Activated B cell treated with CpG ODN at 0.5 μM for 24 hours (primary cell): Measurements from ENCODE around the gene MAP3K20. TPM values are rescaled to one million over a fixed set of nuclear protein-coding genes. Genes with fewer than 3 reads are reported as not detected.

Experiments used
- ATAC-seq: fragments of 200-7000 bp; cut with Tn5 transposase; one replicate; pipeline ENCODE4 v1.10.0; 2021; ENCODE audit warnings: low read depth, mild to moderate bottlenecking, moderate library complexity
- CTCF ChIA-PET: fragments of 350-600 bp; sonication (Branson Sonifier 250); formaldehyde crosslinking; loops from one replicate; lab custom pipeline; 2021; ENCODE audit warnings: antibody characterized with exemption; lab: Charles Lee
- POLR2A ChIA-PET: fragments of 350-600 bp; sonication (Branson Sonifier 250); formaldehyde crosslinking; loops from one replicate; lab custom pipeline; 2021; ENCODE audit warnings: antibody characterized with exemption; lab: Charles Lee
- DNase-seq: peaks from one replicate; pipeline ENCODE4 v3.0.0; 2022
- H3K27ac Mint-ChIP-seq: one replicate; pipeline ENCODE4 v1.8.0; 2020; ENCODE audit warnings: mixed read lengths
- H3K27me3 Mint-ChIP-seq: one replicate; pipeline ENCODE4 v1.8.0; 2021; ENCODE audit warnings: mixed read lengths
- H3K36me3 Mint-ChIP-seq: one replicate; pipeline ENCODE4 v1.8.0; 2021; ENCODE audit warnings: low read depth, mixed read lengths
- H3K4me1 Mint-ChIP-seq: one replicate; pipeline ENCODE4 v1.8.0; 2021; ENCODE audit warnings: mixed read lengths
- H3K4me3 Mint-ChIP-seq: one replicate; pipeline ENCODE4 v1.8.0; 2020; ENCODE audit warnings: mild to moderate bottlenecking, mixed read lengths
- H3K9me3 Mint-ChIP-seq: one replicate; pipeline ENCODE4 v1.8.0; 2020; ENCODE audit warnings: mixed read lengths
- CTCF ChIP-seq: fragments of 200-600 bp; IDR thresholded peaks from one replicate; pipeline ENCODE4 v1.8.0; 2022; ENCODE audit warnings: antibody characterized with exemption, mild to moderate bottlenecking
- intact Hi-C: fragments of 100-400 bp; cut with micrococcal nuclease; formaldehyde crosslinking; loops from one replicate; pipeline ENCODE4 v1.15.1; 2024
- total RNA-seq: library from RNA; stranded (reverse); gene quantifications from 2 replicates; pipeline ENCODE4 v1.2.3, GENCODE V29; 2022

The MAP3K20 gene
- total RNA-seq, 1 donor from 2014 or later = 8.7 TPM

GRCh38 chr2:173264603-173265366, 189.1 kb downstream of the MAP3K20 start:
- ATAC-seq (peak; percentile 98), DNase-seq (peak; percentile 18)
- Mint-ChIP-seq H3K9me3 (no peaks in the 10 kb centered on the region), H3K36me3 (no peaks in the 10 kb centered on the region), H3K4me3 (peak overlapping the region; percentile 83), H3K4me1 (peaks cover 16% of the 10 kb centered on the region), H3K27ac (peak overlapping the region; percentile 83), H3K27me3 (no peaks in the 10 kb centered on the region)
- POLR2A ChIA-PET = no interaction called here
- CTCF ChIA-PET = no interaction called here
- TF ChIP-seq CTCF = no peak
- intact Hi-C loops = no loop called here

- TF ChIP-seq CTCF = no peak
- Mint-ChIP-seq H3K4me3 (no peak overlapping the region), H3K27me3 (no peaks in the 10 kb centered on the region), H3K9me3 (no peaks in the 10 kb centered on the region), H3K36me3 (no peaks in the 10 kb centered on the region), H3K4me1 (no peaks in the 10 kb centered on the region), H3K27ac (no peak overlapping the region)
- DNase-seq (no peak), ATAC-seq (no peak)
- CTCF ChIA-PET = no interaction called here
- intact Hi-C loops = no loop called here
- POLR2A ChIA-PET = no interaction called here
These were observed 195.5 kb downstream of the MAP3K20 start for GRCh38 chr2:173271135-173271534.

- ATAC-seq = no peak
- DNase-seq = no peak
- Mint-ChIP-seq H3K27ac (no peak overlapping the region), H3K4me3 (no peak overlapping the region), H3K36me3 (no peaks in the 10 kb centered on the region), H3K9me3 (no peaks in the 10 kb centered on the region), H3K27me3 (no peaks in the 10 kb centered on the region), H3K4me1 (no peaks in the 10 kb centered on the region)
- intact Hi-C loops = no loop called here
- POLR2A ChIA-PET = no interaction called here
- no peak for TF ChIP-seq CTCF
- CTCF ChIA-PET = no interaction called here
These were observed 196.2 kb downstream of the MAP3K20 start for GRCh38 chr2:173271825-173272224.

- DNase-seq = no peak
- intact Hi-C loops = no loop called here
- TF ChIP-seq CTCF = no peak
- H3K27me3 Mint-ChIP-seq = no peaks in the 10 kb centered on the region
- POLR2A ChIA-PET = no interaction called here
- no peak overlapping the region for H3K27ac Mint-ChIP-seq
- H3K36me3 Mint-ChIP-seq = no peaks in the 10 kb centered on the region
- no peaks in the 10 kb centered on the region for H3K9me3 Mint-ChIP-seq
- ATAC-seq = no peak
- no peak overlapping the region for H3K4me3 Mint-ChIP-seq
- CTCF ChIA-PET = no interaction called here
- H3K4me1 Mint-ChIP-seq = no peaks in the 10 kb centered on the region
These were observed 197.2 kb downstream of the MAP3K20 start for GRCh38 chr2:173272849-173273248.

GRCh38 chr2:173278794-173279526, 203.3 kb downstream of the MAP3K20 start:
- Mint-ChIP-seq H3K27me3 (no peaks in the 10 kb centered on the region), H3K4me1 (no peaks in the 10 kb centered on the region), H3K27ac (no peak overlapping the region), H3K4me3 (no peak overlapping the region), H3K36me3 (no peaks in the 10 kb centered on the region), H3K9me3 (no peaks in the 10 kb centered on the region)
- ChIA-PET POLR2A (no interaction called here), CTCF (no interaction called here)
- ATAC-seq = no peak
- TF ChIP-seq CTCF = no peak
- intact Hi-C loops = no loop called here
- DNase-seq = no peak
